ENCODE measurements around the gene ANKRD9.

GRCh38 chr14:102532204-102532658 lies 22.7 kb upstream of the ANKRD9 start:
- no peak for TF ChIP-seq DMAP1 (CRISPR knock-in tag; IDR thresholded peaks at IDR 0.05)
- no peak for TF ChIP-seq ESRRA (CRISPR knock-in tag; IDR thresholded peaks at IDR 0.05; ENCODE audit: low read depth)
- TF ChIP-seq MLX (CRISPR knock-in tag; IDR thresholded peaks at IDR 0.05), result no peak
- no peak for TF ChIP-seq ZNF790 (CRISPR knock-in tag; IDR thresholded peaks at IDR 0.05; ENCODE audit: borderline replicate concordance)
- TF ChIP-seq TMF1 (CRISPR knock-in tag; IDR thresholded peaks at IDR 0.05; ENCODE audit: low read depth), result no peak
- no peak for TF ChIP-seq ZNF724P (CRISPR knock-in tag; IDR thresholded peaks at IDR 0.05; ENCODE audit: borderline replicate concordance)
